CD14-positive monocyte (primary cell): Measurements from ENCODE around the gene NSD1. TPM values are rescaled to one million over a fixed set of nuclear protein-coding genes. Genes with fewer than 3 reads are reported as not detected.

ENCODE experiments used
- DNase-seq, 3 donors: peaks; one replicate each; pipeline ENCODE4 v3.0.0-alpha.2; 2011 to 2022
- H2AFZ ChIP-seq: 2 replicates; pipeline ENCODE4 v1.6.0; 2012; ENCODE audit warnings: mild to moderate bottlenecking, low read depth, low read length, inconsistent platforms; ENCODE audit not compliant: insufficient read depth, poor library complexity, severe bottlenecking
- H3K27ac ChIP-seq, 2 donors: 1 replicate in 1 of 2; 2 replicates in 1 of 2; pipeline ENCODE4 v1.5.1; 2012 to 2013; ENCODE audit warnings: low read length in 2 of 2, control low read depth in 1 of 2, inconsistent platforms in 1 of 2, low read depth in 1 of 2, mild to moderate bottlenecking in 1 of 2
- H3K27me3 ChIP-seq, 2 donors: one replicate each; pipeline versions ENCODE4 v1.6.0 to v1.6.1; 2011 to 2013; ENCODE audit warnings: low read length in 2 of 2; ENCODE audit not compliant: control insufficient read depth in 2 of 2, insufficient read depth in 2 of 2
- H3K36me3 ChIP-seq, 2 donors: replicated peaks in 1 of 2; 1 replicate in 1 of 2; 2 replicates in 1 of 2; pipeline versions ENCODE4 v1.5.1 to v1.6.1; 2012 to 2013; ENCODE audit warnings: low read length in 2 of 2, control low read depth in 1 of 2, inconsistent platforms in 1 of 2, mild to moderate bottlenecking in 1 of 2; ENCODE audit not compliant: insufficient read depth in 2 of 2, control insufficient read depth in 1 of 2
- H3K4me1 ChIP-seq, 2 donors: 1 replicate in 1 of 2; 2 replicates in 1 of 2; pipeline versions ENCODE4 v1.5.1 to v1.6.1; 2012 to 2013; ENCODE audit warnings: low read length in 2 of 2, control low read depth in 1 of 2, inconsistent platforms in 1 of 2, mild to moderate bottlenecking in 1 of 2, moderate library complexity in 1 of 2; ENCODE audit not compliant: insufficient read depth in 2 of 2, control insufficient read depth in 1 of 2
- H3K4me2 ChIP-seq: replicated peaks from 2 replicates; pipeline ENCODE3; 2012; ENCODE audit warnings: low read length, moderate library complexity, mild to moderate bottlenecking; ENCODE audit not compliant: poor library complexity, severe bottlenecking; ENCODE audit errors: extremely low read depth
- H3K4me3 ChIP-seq, 3 experiments: fragments of 200-600 bp in 1 of 3; sonication (generic) in 1 of 3; replicated peaks in 1 of 3; 1 replicate in 2 of 3; 2 replicates in 1 of 3; pipeline ENCODE4 v1.5.1; 2011 to 2013; ENCODE audit warnings: low read length in 3 of 3, mild to moderate bottlenecking in 3 of 3, control low read depth in 2 of 3, low read depth in 2 of 3, inconsistent platforms in 1 of 3, moderate library complexity in 1 of 3
- H3K79me2 ChIP-seq: 2 replicates; pipeline ENCODE4 v1.6.0; 2012; ENCODE audit warnings: mild to moderate bottlenecking, control low read depth, inconsistent platforms, low read length, moderate library complexity; ENCODE audit not compliant: insufficient read depth
- H3K9ac ChIP-seq: 2 replicates; pipeline ENCODE4 v1.6.0; 2017; ENCODE audit warnings: low read length, mild to moderate bottlenecking; ENCODE audit not compliant: insufficient read depth, poor library complexity, severe bottlenecking
- H3K9me3 ChIP-seq, 2 donors: replicated peaks in 1 of 2; 1 replicate in 1 of 2; 2 replicates in 1 of 2; pipeline versions ENCODE4 v1.5.1 to v1.6.1; 2012 to 2013; ENCODE audit warnings: low read length in 2 of 2, control low read depth in 1 of 2; ENCODE audit not compliant: control insufficient read depth in 1 of 2, insufficient read depth in 1 of 2
- H4K20me1 ChIP-seq: 2 replicates; pipeline ENCODE4 v1.6.0; 2012; ENCODE audit warnings: mild to moderate bottlenecking, low read length, control low read depth, moderate library complexity; ENCODE audit not compliant: insufficient read depth
- H3K27ac Mint-ChIP-seq, 7 donors: one replicate each; pipeline ENCODE4 v1.8.0; 2020; ENCODE audit warnings: mild to moderate bottlenecking in 7 of 7, mixed read lengths in 7 of 7, moderate library complexity in 6 of 7, inconsistent platforms in 2 of 7
- H3K27me3 Mint-ChIP-seq, 3 donors: one replicate each; pipeline ENCODE4 v1.8.0; 2021 to 2022; ENCODE audit warnings: low read depth in 3 of 3, mild to moderate bottlenecking in 3 of 3, mixed read lengths in 3 of 3, moderate library complexity in 3 of 3, inconsistent platforms in 1 of 3
- H3K36me3 Mint-ChIP-seq, 2 donors: one replicate each; pipeline ENCODE4 v1.8.0; 2020; ENCODE audit warnings: mixed read lengths in 2 of 2, inconsistent platforms in 1 of 2, mild to moderate bottlenecking in 1 of 2
- H3K4me1 Mint-ChIP-seq: one replicate; pipeline ENCODE4 v1.8.0; 2020; ENCODE audit warnings: mild to moderate bottlenecking, mixed read lengths
- H3K4me3 Mint-ChIP-seq, 2 donors: one replicate each; pipeline ENCODE4 v1.8.0; 2020; ENCODE audit warnings: mild to moderate bottlenecking in 2 of 2, mixed read lengths in 2 of 2, moderate library complexity in 1 of 2
- H3K9me3 Mint-ChIP-seq, 7 donors: one replicate each; pipeline ENCODE4 v1.8.0; 2020 to 2022; ENCODE audit warnings: mixed read lengths in 7 of 7, mild to moderate bottlenecking in 6 of 7, moderate library complexity in 6 of 7, inconsistent platforms in 2 of 7
- WGBS: methylation state at CpG from one replicate; pipeline ENCODE4 v1.1.5; 2013; ENCODE audit warnings: missing lambda C conversion rate; ENCODE audit not compliant: insufficient coverage; 5-methylcytosine and 5-hydroxymethylcytosine counted together
- intact Hi-C, 2 donors: fragments of 100-400 bp; cut with micrococcal nuclease; formaldehyde crosslinking; loops; one replicate each; pipeline versions ENCODE4 v1.15.0 to v1.15.1; 2023
- polyA plus RNA-seq, 3 donors: library from polyadenylated mRNA; depleted of rRNA in 1 of 3; unstranded in 2 of 3; stranded (reverse) in 1 of 3; fragments of 300-500 nt in 2 of 3; fragments of >200 nt in 1 of 3; fragmentation: Illumina TruSeq in 2 of 3; gene quantifications; 1 replicate in 2 of 3; 2 replicates in 1 of 3; pipeline ENCODE4 v1.2.3, GENCODE V29; 2012 to 2021
- TF ChIP-seq, protein P1 (sequence below): fragments of 200-600 bp; IDR thresholded peaks from one replicate; pipeline ENCODE4 v1.8.0; 2022; ENCODE audit warnings: antibody characterized with exemption, mild to moderate bottlenecking

The NSD1 gene
- polyA plus RNA-seq, 3 donors = 12.6 to 31.9 (median 19.0) TPM

DNA sequence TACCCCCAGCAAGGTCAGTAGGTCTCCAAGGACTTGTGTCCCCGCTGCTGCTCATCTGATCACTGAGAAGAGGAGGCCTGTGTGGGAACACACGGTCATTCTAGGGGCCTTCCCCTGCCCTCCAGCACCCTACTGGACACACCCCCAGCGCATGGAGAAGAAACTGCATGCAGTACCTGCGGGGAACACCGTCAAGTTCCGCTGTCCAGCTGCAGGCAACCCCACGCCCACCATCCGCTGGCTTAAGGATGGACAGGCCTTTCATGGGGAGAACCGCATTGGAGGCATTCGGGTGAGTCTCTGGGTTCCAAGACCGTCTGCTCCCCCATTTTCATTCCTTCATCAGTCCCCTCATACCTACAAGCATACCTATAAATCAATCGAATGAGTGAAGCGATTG is 42.8 kb upstream of the NSD1 start:
- Histone ChIP-seq H3K79me2 (no peaks in the 10 kb centered on the region), H3K27ac (no peak overlapping the region), H2AFZ (no peak overlapping the region), H4K20me1 (no peaks in the 10 kb centered on the region), H3K4me1 (peaks cover 8% of the 10 kb centered on the region in 2 donors), H3K27me3 (peaks cover 5 to 22% of the 10 kb centered on the region in 2 donors), H3K36me3 (no peaks in the 10 kb centered on the region), H3K4me2 (no peak overlapping the region), H3K4me3 (no peak overlapping the region), H3K9me3 (no peaks in the 10 kb centered on the region), H3K9ac (no peak overlapping the region)
- H3K4me1 Mint-ChIP-seq = peaks cover 19% of the 10 kb centered on the region
- peaks cover 0 to 4% (median 2%) of the 10 kb centered on the region in 7 donors for H3K9me3 Mint-ChIP-seq
- no peak overlapping the region for H3K4me3 Mint-ChIP-seq
- peaks cover 13 to 35% (median 20%) of the 10 kb centered on the region in 3 donors for H3K27me3 Mint-ChIP-seq
- intact Hi-C loops = no loop called here
- TF ChIP-seq, protein P1, sequence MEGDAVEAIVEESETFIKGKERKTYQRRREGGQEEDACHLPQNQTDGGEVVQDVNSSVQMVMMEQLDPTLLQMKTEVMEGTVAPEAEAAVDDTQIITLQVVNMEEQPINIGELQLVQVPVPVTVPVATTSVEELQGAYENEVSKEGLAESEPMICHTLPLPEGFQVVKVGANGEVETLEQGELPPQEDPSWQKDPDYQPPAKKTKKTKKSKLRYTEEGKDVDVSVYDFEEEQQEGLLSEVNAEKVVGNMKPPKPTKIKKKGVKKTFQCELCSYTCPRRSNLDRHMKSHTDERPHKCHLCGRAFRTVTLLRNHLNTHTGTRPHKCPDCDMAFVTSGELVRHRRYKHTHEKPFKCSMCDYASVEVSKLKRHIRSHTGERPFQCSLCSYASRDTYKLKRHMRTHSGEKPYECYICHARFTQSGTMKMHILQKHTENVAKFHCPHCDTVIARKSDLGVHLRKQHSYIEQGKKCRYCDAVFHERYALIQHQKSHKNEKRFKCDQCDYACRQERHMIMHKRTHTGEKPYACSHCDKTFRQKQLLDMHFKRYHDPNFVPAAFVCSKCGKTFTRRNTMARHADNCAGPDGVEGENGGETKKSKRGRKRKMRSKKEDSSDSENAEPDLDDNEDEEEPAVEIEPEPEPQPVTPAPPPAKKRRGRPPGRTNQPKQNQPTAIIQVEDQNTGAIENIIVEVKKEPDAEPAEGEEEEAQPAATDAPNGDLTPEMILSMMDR = no peak
- no peak for DNase-seq
- 92% methylated on average over 11 of the region's 13 CpGs for WGBS
- H3K36me3 Mint-ChIP-seq = peaks cover 0 to 2% of the 10 kb centered on the region in 2 donors
- H3K27ac Mint-ChIP-seq = no peak overlapping the region

DNA sequence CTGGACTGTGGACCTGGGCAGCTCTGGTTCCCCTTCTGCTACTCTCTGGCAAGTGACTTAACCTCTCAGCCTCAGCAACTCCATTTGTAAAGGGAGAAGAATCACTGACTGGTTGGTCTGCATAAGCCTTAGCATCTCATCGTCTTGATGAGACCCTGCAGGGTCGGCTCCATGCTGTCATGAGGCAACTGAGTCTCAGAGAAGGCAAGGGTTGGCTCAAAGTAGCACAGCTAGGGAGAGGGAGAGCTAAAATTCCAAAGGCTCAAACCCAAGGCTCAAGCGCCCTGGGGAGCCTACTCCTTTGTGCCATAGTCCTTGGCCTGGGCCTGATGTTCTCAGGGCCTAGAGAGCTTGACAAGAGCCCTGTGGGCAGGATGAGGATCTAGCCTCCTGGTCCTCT is 42.3 kb upstream of the NSD1 start:
- no peak overlapping the region for H3K27ac ChIP-seq
- H3K36me3 ChIP-seq = no peaks in the 10 kb centered on the region
- H3K9me3 Mint-ChIP-seq = peaks cover 0 to 4% (median 2%) of the 10 kb centered on the region in 7 donors
- no peak overlapping the region for H3K4me3 Mint-ChIP-seq
- H3K27me3 Mint-ChIP-seq = peaks cover 10 to 31% (median 17%) of the 10 kb centered on the region in 3 donors
- no peak overlapping the region for H3K4me2 ChIP-seq
- TF ChIP-seq, protein P1 = no peak
- no peak for DNase-seq
- H3K9ac ChIP-seq = no peak overlapping the region
- no peak overlapping the region for H3K4me3 ChIP-seq
- 100% methylated on average over 2 of the region's 3 CpGs for WGBS
- H3K4me1 Mint-ChIP-seq = peaks cover 17% of the 10 kb centered on the region
- no peaks in the 10 kb centered on the region for H4K20me1 ChIP-seq
- H3K27me3 ChIP-seq = peaks cover 5 to 22% of the 10 kb centered on the region in 2 donors
- peaks cover 8% of the 10 kb centered on the region in 2 donors for H3K4me1 ChIP-seq
- intact Hi-C loops = no loop called here
- H2AFZ ChIP-seq = no peak overlapping the region
- no peaks in the 10 kb centered on the region for H3K79me2 ChIP-seq
- no peaks in the 10 kb centered on the region for H3K9me3 ChIP-seq
- H3K27ac Mint-ChIP-seq = no peak overlapping the region
- H3K36me3 Mint-ChIP-seq = peaks cover 0 to 2% of the 10 kb centered on the region in 2 donors
